HEK293 (cell line): ENCODE data around the gene SLC35F5.

Experiments
- ZNF366 ChIP-seq: fragments of 450-650 bp; formaldehyde crosslinking; conservative IDR thresholded peaks from 2 replicates; pipeline ENCODE4 v1.5.1; 2016; ENCODE audit warnings: missing biosample characterization, missing genetic modification characterization
- ZNF785 ChIP-seq: fragments of 450-650 bp; formaldehyde crosslinking; IDR thresholded peaks from 2 replicates; pipeline ENCODE4 v1.5.1; 2016; ENCODE audit warnings: missing biosample characterization, missing genetic modification characterization
- TF ChIP-seq, protein P1 (sequence below): fragments of 450-650 bp; formaldehyde crosslinking; IDR thresholded peaks from 2 replicates; pipeline ENCODE4 v1.5.1; 2016; ENCODE audit warnings: missing biosample characterization, missing genetic modification characterization
- TF ChIP-seq, protein P2 (sequence below): fragments of 450-650 bp; formaldehyde crosslinking; optimal IDR thresholded peaks from 2 replicates; pipeline ENCODE3; 2016; ENCODE audit warnings: missing biosample characterization, mild to moderate bottlenecking, missing genetic modification characterization
- TF ChIP-seq, protein P3 (sequence below): fragments of 450-650 bp; formaldehyde crosslinking; IDR thresholded peaks from 2 replicates; pipeline ENCODE4 v1.5.1; 2016; ENCODE audit warnings: missing biosample characterization, missing genetic modification characterization, borderline replicate concordance

DNA sequence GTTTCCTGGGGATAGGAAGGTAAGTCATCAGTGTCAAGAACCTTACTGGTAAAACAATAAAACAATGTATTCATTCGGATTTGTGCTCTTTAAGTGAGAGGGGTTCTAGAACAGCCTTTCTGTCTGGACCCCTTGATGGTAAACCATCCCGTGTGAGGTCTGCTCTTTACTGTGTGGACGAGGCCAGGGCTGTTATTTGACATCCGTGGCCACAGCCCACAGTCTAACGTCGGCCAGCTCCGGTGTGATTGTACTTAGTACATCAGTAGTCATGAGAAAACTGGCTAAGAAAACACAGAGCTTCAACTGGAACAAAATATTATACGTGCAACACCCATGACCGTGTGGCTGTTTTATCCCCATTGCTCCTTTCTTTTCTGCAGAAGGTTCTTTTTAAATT lies 62.0 kb downstream of the SLC35F5 start:
- TF ChIP-seq, protein P1, sequence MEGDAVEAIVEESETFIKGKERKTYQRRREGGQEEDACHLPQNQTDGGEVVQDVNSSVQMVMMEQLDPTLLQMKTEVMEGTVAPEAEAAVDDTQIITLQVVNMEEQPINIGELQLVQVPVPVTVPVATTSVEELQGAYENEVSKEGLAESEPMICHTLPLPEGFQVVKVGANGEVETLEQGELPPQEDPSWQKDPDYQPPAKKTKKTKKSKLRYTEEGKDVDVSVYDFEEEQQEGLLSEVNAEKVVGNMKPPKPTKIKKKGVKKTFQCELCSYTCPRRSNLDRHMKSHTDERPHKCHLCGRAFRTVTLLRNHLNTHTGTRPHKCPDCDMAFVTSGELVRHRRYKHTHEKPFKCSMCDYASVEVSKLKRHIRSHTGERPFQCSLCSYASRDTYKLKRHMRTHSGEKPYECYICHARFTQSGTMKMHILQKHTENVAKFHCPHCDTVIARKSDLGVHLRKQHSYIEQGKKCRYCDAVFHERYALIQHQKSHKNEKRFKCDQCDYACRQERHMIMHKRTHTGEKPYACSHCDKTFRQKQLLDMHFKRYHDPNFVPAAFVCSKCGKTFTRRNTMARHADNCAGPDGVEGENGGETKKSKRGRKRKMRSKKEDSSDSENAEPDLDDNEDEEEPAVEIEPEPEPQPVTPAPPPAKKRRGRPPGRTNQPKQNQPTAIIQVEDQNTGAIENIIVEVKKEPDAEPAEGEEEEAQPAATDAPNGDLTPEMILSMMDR = no peak
- TF ChIP-seq, protein P2, sequence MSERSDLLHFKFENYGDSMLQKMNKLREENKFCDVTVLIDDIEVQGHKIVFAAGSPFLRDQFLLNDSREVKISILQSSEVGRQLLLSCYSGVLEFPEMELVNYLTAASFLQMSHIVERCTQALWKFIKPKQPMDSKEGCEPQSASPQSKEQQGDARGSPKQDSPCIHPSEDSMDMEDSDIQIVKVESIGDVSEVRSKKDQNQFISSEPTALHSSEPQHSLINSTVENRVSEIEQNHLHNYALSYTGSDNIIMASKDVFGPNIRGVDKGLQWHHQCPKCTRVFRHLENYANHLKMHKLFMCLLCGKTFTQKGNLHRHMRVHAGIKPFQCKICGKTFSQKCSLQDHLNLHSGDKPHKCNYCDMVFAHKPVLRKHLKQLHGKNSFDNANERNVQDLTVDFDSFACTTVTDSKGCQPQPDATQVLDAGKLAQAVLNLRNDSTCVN (tag by site-specific recombination) = no peak
- TF ChIP-seq ZNF785 (tag by site-specific recombination) = no peak
- TF ChIP-seq, protein P3, sequence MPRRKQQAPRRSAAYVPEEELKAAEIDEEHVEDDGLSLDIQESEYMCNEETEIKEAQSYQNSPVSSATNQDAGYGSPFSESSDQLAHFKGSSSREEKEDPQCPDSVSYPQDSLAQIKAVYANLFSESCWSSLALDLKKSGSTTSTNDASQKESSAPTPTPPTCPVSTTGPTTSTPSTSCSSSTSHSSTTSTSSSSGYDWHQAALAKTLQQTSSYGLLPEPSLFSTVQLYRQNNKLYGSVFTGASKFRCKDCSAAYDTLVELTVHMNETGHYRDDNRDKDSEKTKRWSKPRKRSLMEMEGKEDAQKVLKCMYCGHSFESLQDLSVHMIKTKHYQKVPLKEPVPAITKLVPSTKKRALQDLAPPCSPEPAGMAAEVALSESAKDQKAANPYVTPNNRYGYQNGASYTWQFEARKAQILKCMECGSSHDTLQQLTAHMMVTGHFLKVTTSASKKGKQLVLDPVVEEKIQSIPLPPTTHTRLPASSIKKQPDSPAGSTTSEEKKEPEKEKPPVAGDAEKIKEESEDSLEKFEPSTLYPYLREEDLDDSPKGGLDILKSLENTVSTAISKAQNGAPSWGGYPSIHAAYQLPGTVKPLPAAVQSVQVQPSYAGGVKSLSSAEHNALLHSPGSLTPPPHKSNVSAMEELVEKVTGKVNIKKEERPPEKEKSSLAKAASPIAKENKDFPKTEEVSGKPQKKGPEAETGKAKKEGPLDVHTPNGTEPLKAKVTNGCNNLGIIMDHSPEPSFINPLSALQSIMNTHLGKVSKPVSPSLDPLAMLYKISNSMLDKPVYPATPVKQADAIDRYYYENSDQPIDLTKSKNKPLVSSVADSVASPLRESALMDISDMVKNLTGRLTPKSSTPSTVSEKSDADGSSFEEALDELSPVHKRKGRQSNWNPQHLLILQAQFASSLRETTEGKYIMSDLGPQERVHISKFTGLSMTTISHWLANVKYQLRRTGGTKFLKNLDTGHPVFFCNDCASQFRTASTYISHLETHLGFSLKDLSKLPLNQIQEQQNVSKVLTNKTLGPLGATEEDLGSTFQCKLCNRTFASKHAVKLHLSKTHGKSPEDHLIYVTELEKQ (tag by site-specific recombination) = no peak
- no peak for TF ChIP-seq ZNF366 (tag by site-specific recombination)
